HEK293T (cell line): ENCODE data around the gene KIF26B.
"Not testable (repeated sequence)": the region's sequence is repeated elsewhere in the genome, so short reads cannot be mapped to it uniquely, and the experiment has no call there.

ENCODE experiments used
- CTCF ChIA-PET: fragments of 350-600 bp; formaldehyde crosslinking; extraction: SDS; loops from one replicate; lab custom pipeline; 2021; ENCODE audit warnings: antibody characterized with exemption, inconsistent platforms; lab: Yijun Ruan, JAX
- POLR2A ChIA-PET: fragments of 350-600 bp; formaldehyde crosslinking; extraction: SDS; loops from one replicate; lab custom pipeline; 2020; ENCODE audit warnings: antibody characterized with exemption, inconsistent platforms; lab: Yijun Ruan, JAX
- DNase-seq: peaks from one replicate; pipeline ENCODE4 v3.0.0; 2012; ENCODE audit warnings: mixed read lengths; ENCODE audit errors: extremely low spot score
- ARNT ChIP-seq: fragments of 450-650 bp; IDR thresholded peaks from 2 replicates; pipeline ENCODE4 v1.6.1; 2017; ENCODE audit warnings: mild to moderate bottlenecking
- BHLHE40 ChIP-seq: fragments of 450-650 bp; IDR thresholded peaks from 2 replicates; pipeline ENCODE4 v1.6.1; 2016; ENCODE audit warnings: mild to moderate bottlenecking, moderate library complexity, borderline replicate concordance
- CTBP1 ChIP-seq: fragments of 450-650 bp; IDR thresholded peaks from 2 replicates; pipeline ENCODE4 v1.6.1; 2016; ENCODE audit warnings: borderline replicate concordance
- ELF4 ChIP-seq: fragments of 450-650 bp; IDR thresholded peaks from 2 replicates; pipeline ENCODE4 v1.6.1; 2017; ENCODE audit warnings: antibody characterized with exemption
- FOXA1 ChIP-seq: fragments of 450-650 bp; IDR thresholded peaks from 2 replicates; pipeline ENCODE4 v1.6.1; 2016; ENCODE audit warnings: mild to moderate bottlenecking
- FOXK2 ChIP-seq: fragments of 450-650 bp; IDR thresholded peaks from 2 replicates; pipeline ENCODE4 v1.6.1; 2016; ENCODE audit warnings: mild to moderate bottlenecking
- FOXM1 ChIP-seq: fragments of 450-650 bp; IDR thresholded peaks from 2 replicates; pipeline ENCODE4 v1.6.1; 2017; ENCODE audit warnings: mild to moderate bottlenecking, borderline replicate concordance
- HDGF ChIP-seq: fragments of 450-650 bp; IDR thresholded peaks from 2 replicates; pipeline ENCODE4 v1.6.1; 2017; ENCODE audit warnings: antibody characterized with exemption, borderline replicate concordance
- L3MBTL2 ChIP-seq: fragments of 450-650 bp; conservative IDR thresholded peaks from 2 replicates; pipeline ENCODE4 v1.6.1; 2016; ENCODE audit warnings: mild to moderate bottlenecking
- LEF1 ChIP-seq: fragments of 450-650 bp; IDR thresholded peaks from 2 replicates; pipeline ENCODE4 v1.6.1; 2017; ENCODE audit warnings: mild to moderate bottlenecking, borderline replicate concordance
- NFRKB ChIP-seq: fragments of 450-650 bp; IDR thresholded peaks from 2 replicates; pipeline ENCODE4 v1.6.1; 2016; ENCODE audit warnings: mild to moderate bottlenecking, moderate library complexity
- PKNOX1 ChIP-seq: fragments of 450-650 bp; IDR thresholded peaks from 2 replicates; pipeline ENCODE4 v1.6.1; 2016
- SP1 ChIP-seq: fragments of 450-650 bp; IDR thresholded peaks from 2 replicates; pipeline ENCODE4 v1.6.1; 2017
- SUZ12 ChIP-seq: fragments of 450-650 bp; IDR thresholded peaks from 2 replicates; pipeline ENCODE4 v1.6.1; 2016; ENCODE audit warnings: mild to moderate bottlenecking
- TARDBP ChIP-seq: fragments of 450-650 bp; IDR thresholded peaks from 2 replicates; pipeline ENCODE4 v1.6.1; 2016
- ZNF384 ChIP-seq: fragments of 450-650 bp; IDR thresholded peaks from 2 replicates; pipeline ENCODE4 v1.6.1; 2016

KIF26B gene

DNA sequence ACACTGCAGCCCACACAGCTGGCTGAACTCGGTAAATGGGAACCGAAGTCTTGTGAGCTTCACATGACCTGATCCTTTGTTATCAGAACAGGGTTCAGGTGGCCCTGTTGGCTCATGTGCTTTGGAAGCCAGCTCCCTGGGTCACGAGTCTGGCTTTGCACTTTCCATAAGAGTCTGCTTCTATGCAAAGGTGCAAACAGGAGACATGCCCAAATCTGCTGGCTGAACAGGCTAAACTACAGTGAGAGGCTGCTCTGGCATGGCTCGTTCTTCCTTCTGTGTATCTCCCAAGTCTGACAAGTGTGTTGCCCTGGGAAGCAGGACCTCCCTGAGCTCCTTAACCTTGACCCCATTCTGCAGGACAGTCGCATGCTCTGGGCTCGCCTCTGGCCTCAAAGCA, 549.6 kb downstream of the KIF26B start:
- ChIA-PET CTCF (no interaction called here), POLR2A (no interaction called here)
- TF ChIP-seq ZNF384 = no peak
- TF ChIP-seq FOXA1 = no peak
- TF ChIP-seq ELF4 = no peak
- TF ChIP-seq TARDBP = no peak
- no peak for DNase-seq

- ChIA-PET POLR2A (no interaction called here), CTCF (no interaction called here)
- no peak for DNase-seq
- TF ChIP-seq BHLHE40 = no peak
- TF ChIP-seq FOXA1 = no peak
- no peak for TF ChIP-seq CTBP1
- no peak for TF ChIP-seq TARDBP
- no peak for TF ChIP-seq HDGF
- TF ChIP-seq SUZ12 = no peak
- no peak for TF ChIP-seq ELF4
- no peak for TF ChIP-seq SP1
- TF ChIP-seq ZNF384 = no peak
- TF ChIP-seq L3MBTL2 = no peak
- no peak for TF ChIP-seq LEF1
- no peak for TF ChIP-seq FOXK2
- no peak for TF ChIP-seq NFRKB
- TF ChIP-seq PKNOX1 = no peak
- no peak for TF ChIP-seq FOXM1
- TF ChIP-seq ARNT = no peak
Measured at GRCh38 chr1:245704765-245705164, 550.0 kb downstream of the KIF26B start.

DNA sequence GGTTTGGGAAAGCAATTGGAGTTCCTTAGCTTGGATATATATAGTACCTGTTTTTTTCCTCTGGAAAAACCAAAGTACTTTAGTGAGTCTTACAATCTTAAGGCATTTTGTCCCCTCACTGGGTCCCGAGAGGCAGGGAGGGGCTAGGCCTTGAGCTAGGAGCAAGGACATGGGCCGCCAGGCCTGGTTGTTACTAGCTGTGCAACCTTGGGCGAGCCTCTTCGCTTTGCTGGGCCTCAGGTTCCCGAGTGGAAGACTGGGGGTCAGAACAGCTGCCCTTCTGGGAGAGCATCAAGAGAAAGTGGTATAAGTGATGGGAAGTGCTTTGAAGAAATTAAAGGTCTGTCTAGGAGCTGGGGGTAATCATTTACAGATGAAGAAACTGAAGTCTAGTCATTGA, 553.2 kb downstream of the KIF26B start:
- POLR2A ChIA-PET = no interaction called here
- CTCF ChIA-PET = no interaction called here
- DNase-seq = no peak
- TF ChIP-seq ZNF384 (no peak), SUZ12 (no peak), TARDBP (no peak), LEF1 (no peak), BHLHE40 (no peak), NFRKB (no peak), FOXA1 (no peak), FOXM1 (no peak), ARNT (no peak), FOXK2 (no peak), CTBP1 (no peak), L3MBTL2 (no peak), HDGF (no peak), ELF4 (no peak)

GRCh38 chr1:245710961-245711903, 556.4 kb downstream of the KIF26B start:
- ChIA-PET CTCF (no interaction called here), POLR2A (no interaction called here)

GRCh38 chr1:245714027-245714426, 559.2 kb downstream of the KIF26B start:
- DNase-seq, CTCF ChIA-PET, POLR2A ChIA-PET: not testable (repeated sequence)

More at GRCh38 chr1:245710961-245711903, 556.4 kb downstream of the KIF26B start:
- TF ChIP-seq ELF4 (no peak), FOXA1 (no peak), ZNF384 (no peak), ARNT (no peak), L3MBTL2 (no peak), HDGF (no peak)
- DNase-seq = no peak

GRCh38 chr1:245715291-245715701, 560.5 kb downstream of the KIF26B start:
- ChIA-PET CTCF (no interaction called here), POLR2A (no interaction called here)
- TF ChIP-seq NFRKB = no peak
- no peak for TF ChIP-seq SUZ12
- TF ChIP-seq SP1 = no peak
- TF ChIP-seq ELF4 = no peak
- no peak for DNase-seq

- TF ChIP-seq NFRKB (no peak), ARNT (no peak), CTBP1 (no peak)
- CTCF ChIA-PET = no interaction called here
- no peak for DNase-seq
- POLR2A ChIA-PET = no interaction called here
Measured at GRCh38 chr1:245715970-245716369, 561.2 kb downstream of the KIF26B start.

DNA sequence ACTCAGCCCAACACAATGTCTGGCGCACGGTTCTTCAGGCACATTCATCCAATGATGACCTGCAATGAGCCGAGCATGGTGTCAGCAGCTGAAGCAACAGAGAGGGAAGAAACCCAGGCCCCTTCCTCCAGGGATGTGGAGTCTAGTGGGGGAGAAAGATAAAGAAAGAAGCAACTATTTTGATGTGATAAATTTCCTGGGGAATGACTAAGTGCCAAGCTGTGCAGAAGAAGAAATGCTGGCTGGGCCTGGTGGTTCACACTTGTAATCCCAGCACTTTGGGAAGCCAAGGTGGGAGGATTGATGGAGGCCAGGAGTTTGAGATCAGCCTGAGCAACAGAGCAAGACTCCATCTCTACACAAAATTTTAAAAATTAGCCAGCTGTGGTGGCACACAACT, 561.8 kb downstream of the KIF26B start:
- ChIA-PET CTCF (no interaction called here), POLR2A (no interaction called here)
- TF ChIP-seq BHLHE40 = no peak
- DNase-seq = no peak
